GM23338 (cell line): ENCODE results near the gene SACS.

Source experiments
- EZH2 ChIP-seq: fragments of 200-600 bp; sonication (generic); IDR thresholded peaks from one replicate; pipeline ENCODE4 v1.8.0; 2017; ENCODE audit warnings: antibody characterized with exemption, mild to moderate bottlenecking, low read depth; ENCODE audit not compliant: unreplicated experiment
- EZH2phosphoT487 ChIP-seq: fragments of 200-600 bp; sonication (generic); IDR thresholded peaks from one replicate; pipeline ENCODE4 v1.8.1; 2018; ENCODE audit warnings: antibody characterized with exemption; ENCODE audit not compliant: unreplicated experiment
- JUNB ChIP-seq: IDR thresholded peaks from one replicate; pipeline ENCODE4 v1.6.1; 2016; ENCODE audit warnings: antibody characterized with exemption; ENCODE audit not compliant: unreplicated experiment
- NANOG ChIP-seq: IDR thresholded peaks from 2 replicates; pipeline ENCODE4 v1.6.1; 2016; ENCODE audit warnings: antibody characterized with exemption, borderline replicate concordance
- POLR2AphosphoS5 ChIP-seq: IDR thresholded peaks from 2 replicates; pipeline ENCODE4 v1.6.1; 2016; ENCODE audit warnings: antibody characterized with exemption, low read depth
- STAT1 ChIP-seq: IDR thresholded peaks from one replicate; pipeline ENCODE4 v1.6.1; 2016; ENCODE audit warnings: antibody characterized with exemption; ENCODE audit not compliant: unreplicated experiment
- ZNF114 ChIP-seq: fragments of 250-450 bp; sonication (Bioruptor Pico); IDR thresholded peaks from 2 replicates; pipeline ENCODE4 v1.5.0; 2020; ENCODE audit warnings: mild to moderate bottlenecking, moderate library complexity
- TF ChIP-seq, protein P1 (sequence below), 2 experiments: fragments of 200-600 bp in 1 of 2; sonication (generic) in 1 of 2; conservative IDR thresholded peaks; 2 replicates each; pipeline versions ENCODE4 v1.5.1 to v1.6.1; 2016 to 2017; ENCODE audit warnings: antibody characterized with exemption in 2 of 2, low read depth in 2 of 2, mild to moderate bottlenecking in 2 of 2, moderate library complexity in 1 of 2
- TF ChIP-seq, protein P2 (sequence below): IDR thresholded peaks from one replicate; pipeline ENCODE4 v1.6.1; 2018; ENCODE audit warnings: antibody characterized with exemption; ENCODE audit not compliant: unreplicated experiment

DNA sequence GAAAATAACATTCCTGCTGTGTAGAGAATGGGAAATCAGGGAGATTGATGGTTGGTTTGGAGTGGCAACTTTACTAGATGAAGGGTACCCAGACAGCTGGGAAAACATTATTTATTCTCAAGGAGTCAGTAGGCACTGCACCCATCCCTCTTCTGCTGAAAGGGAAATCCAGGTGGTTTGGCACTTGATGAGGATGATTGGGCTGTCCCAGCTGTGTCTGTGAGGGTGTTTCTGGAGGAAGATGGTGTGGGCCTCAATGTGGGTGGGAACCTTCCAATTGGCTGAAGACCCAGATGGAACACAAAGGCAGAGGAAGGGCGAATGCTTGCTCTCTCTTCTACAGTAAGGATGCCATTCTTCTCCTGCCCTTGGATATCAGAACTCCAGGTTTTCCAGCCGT is 10.4 kb upstream of the SACS start:
- TF ChIP-seq POLR2AphosphoS5 (no peak), EZH2 (no peak), JUNB (no peak), EZH2phosphoT487 (no peak), STAT1 (no peak), ZNF114 (CRISPR knock-in tag) (no peak), NANOG (no peak)
- TF ChIP-seq, protein P1, sequence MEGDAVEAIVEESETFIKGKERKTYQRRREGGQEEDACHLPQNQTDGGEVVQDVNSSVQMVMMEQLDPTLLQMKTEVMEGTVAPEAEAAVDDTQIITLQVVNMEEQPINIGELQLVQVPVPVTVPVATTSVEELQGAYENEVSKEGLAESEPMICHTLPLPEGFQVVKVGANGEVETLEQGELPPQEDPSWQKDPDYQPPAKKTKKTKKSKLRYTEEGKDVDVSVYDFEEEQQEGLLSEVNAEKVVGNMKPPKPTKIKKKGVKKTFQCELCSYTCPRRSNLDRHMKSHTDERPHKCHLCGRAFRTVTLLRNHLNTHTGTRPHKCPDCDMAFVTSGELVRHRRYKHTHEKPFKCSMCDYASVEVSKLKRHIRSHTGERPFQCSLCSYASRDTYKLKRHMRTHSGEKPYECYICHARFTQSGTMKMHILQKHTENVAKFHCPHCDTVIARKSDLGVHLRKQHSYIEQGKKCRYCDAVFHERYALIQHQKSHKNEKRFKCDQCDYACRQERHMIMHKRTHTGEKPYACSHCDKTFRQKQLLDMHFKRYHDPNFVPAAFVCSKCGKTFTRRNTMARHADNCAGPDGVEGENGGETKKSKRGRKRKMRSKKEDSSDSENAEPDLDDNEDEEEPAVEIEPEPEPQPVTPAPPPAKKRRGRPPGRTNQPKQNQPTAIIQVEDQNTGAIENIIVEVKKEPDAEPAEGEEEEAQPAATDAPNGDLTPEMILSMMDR (conservative IDR thresholded peaks at IDR 0.05; ENCODE audit: low read depth in 2 of 2): no peak
- TF ChIP-seq, protein P2, sequence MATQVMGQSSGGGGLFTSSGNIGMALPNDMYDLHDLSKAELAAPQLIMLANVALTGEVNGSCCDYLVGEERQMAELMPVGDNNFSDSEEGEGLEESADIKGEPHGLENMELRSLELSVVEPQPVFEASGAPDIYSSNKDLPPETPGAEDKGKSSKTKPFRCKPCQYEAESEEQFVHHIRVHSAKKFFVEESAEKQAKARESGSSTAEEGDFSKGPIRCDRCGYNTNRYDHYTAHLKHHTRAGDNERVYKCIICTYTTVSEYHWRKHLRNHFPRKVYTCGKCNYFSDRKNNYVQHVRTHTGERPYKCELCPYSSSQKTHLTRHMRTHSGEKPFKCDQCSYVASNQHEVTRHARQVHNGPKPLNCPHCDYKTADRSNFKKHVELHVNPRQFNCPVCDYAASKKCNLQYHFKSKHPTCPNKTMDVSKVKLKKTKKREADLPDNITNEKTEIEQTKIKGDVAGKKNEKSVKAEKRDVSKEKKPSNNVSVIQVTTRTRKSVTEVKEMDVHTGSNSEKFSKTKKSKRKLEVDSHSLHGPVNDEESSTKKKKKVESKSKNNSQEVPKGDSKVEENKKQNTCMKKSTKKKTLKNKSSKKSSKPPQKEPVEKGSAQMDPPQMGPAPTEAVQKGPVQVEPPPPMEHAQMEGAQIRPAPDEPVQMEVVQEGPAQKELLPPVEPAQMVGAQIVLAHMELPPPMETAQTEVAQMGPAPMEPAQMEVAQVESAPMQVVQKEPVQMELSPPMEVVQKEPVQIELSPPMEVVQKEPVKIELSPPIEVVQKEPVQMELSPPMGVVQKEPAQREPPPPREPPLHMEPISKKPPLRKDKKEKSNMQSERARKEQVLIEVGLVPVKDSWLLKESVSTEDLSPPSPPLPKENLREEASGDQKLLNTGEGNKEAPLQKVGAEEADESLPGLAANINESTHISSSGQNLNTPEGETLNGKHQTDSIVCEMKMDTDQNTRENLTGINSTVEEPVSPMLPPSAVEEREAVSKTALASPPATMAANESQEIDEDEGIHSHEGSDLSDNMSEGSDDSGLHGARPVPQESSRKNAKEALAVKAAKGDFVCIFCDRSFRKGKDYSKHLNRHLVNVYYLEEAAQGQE: no peak
